Transverse colon (tissue), 4 donors: ENCODE results near the gene DRD4. TPM values are rescaled to one million over a fixed set of nuclear protein-coding genes. Genes with fewer than 3 reads are reported as not detected.

Experiments used
- DNase-seq: peaks from one replicate; pipeline ENCODE4 v3.0.0-alpha.2; 2019
- H3K27ac ChIP-seq, 4 donors: fragments of 200-600 bp; sonication (generic); 2 replicates each; pipeline ENCODE4 v1.5.1; 2016 to 2018; ENCODE audit warnings: inconsistent platforms in 4 of 4
- H3K27me3 ChIP-seq: fragments of 200-600 bp; sonication (generic); 2 replicates; pipeline ENCODE4 v1.5.1; 2017; ENCODE audit warnings: inconsistent platforms
- H3K36me3 ChIP-seq, 4 donors: fragments of 200-600 bp; sonication (generic); 2 replicates each; pipeline ENCODE4 v1.5.1; 2017 to 2019; ENCODE audit warnings: inconsistent platforms in 4 of 4
- H3K4me1 ChIP-seq, 4 donors: fragments of 200-600 bp; sonication (generic); 2 replicates each; pipeline ENCODE4 v1.5.1; 2017 to 2020; ENCODE audit warnings: inconsistent platforms in 4 of 4
- H3K4me3 ChIP-seq, 4 donors: fragments of 200-600 bp; sonication (generic); 1 replicate in 1 of 4; 2 replicates in 3 of 4; pipeline versions ENCODE4 v1.5.1 to v1.6.1; 2017 to 2019; ENCODE audit warnings: inconsistent platforms in 4 of 4
- H3K9me3 ChIP-seq, 2 donors: fragments of 200-600 bp; sonication (generic); 2 replicates each; pipeline ENCODE4 v1.5.1; 2017 to 2019; ENCODE audit warnings: inconsistent platforms in 2 of 2
- CTCF ChIP-seq, 5 experiments: fragments of 200-600 bp in 3 of 5; fragments of 450-650 bp in 2 of 5; sonication (generic) in 3 of 5; IDR thresholded peaks; 1 replicate in 2 of 5; 2 replicates in 3 of 5; pipeline ENCODE4 v1.5.1; 2016 to 2017; ENCODE audit warnings: antibody characterized with exemption in 5 of 5, inconsistent platforms in 3 of 5, mild to moderate bottlenecking in 2 of 5, moderate library complexity in 1 of 5
- EP300 ChIP-seq: sonication (generic); formaldehyde crosslinking; IDR thresholded peaks from one replicate; pipeline ENCODE4 v1.6.1; 2017; ENCODE audit warnings: antibody characterized with exemption, low read depth
- POLR2A ChIP-seq: fragments of 450-650 bp; IDR thresholded peaks from one replicate; pipeline ENCODE4 v1.6.1; 2016; ENCODE audit warnings: antibody characterized with exemption, mild to moderate bottlenecking, moderate library complexity
- POLR2AphosphoS5 ChIP-seq, 3 donors: sonication (generic); formaldehyde crosslinking; IDR thresholded peaks; one replicate each; pipeline ENCODE4 v1.6.1; 2016; ENCODE audit warnings: antibody characterized with exemption in 3 of 3
- WGBS, 2 donors: methylation state at CpG; one replicate each; pipeline ENCODE4 v1.1.5; 2018; ENCODE audit warnings: low coverage in 1 of 2; 5-methylcytosine and 5-hydroxymethylcytosine counted together
- in situ Hi-C, 4 donors: fragments of 200-750 bp; cut with MboI; loops; one replicate each; pipeline versions ENCODE4 v1.15.0 to v1.15.1; 2017; ENCODE audit warnings: low sequenced_read_pairs in 3 of 4, low pct_ligation_motif_present in 1 of 4, low pct_unique_long_range_greater_than_20kb in 1 of 4
- intact Hi-C: fragments of 100-400 bp; cut with DNase I; formaldehyde crosslinking; loops from one replicate; pipeline ENCODE4 v1.15.1; 2023; ENCODE audit warnings: low total_unique reads
- total RNA-seq, 4 donors: library from RNA; depleted of rRNA; stranded (reverse); fragments of >200 nt; gene quantifications; one replicate each; pipeline ENCODE4 v1.1.0, GENCODE V29; 2016

The DRD4 gene
- not detected for total RNA-seq

- peaks cover 5 to 21% (median 11%) of the 10 kb centered on the region in 4 donors for H3K4me1 ChIP-seq
- in situ Hi-C loops (no loop called here), intact Hi-C loops (no loop called here)
- H3K4me3 ChIP-seq, result peak within 1 kb of the TSS in 3 of 4 donors; percentile 2 to 26 (median 18)
- TF ChIP-seq POLR2A, result no peak
- TF ChIP-seq EP300, result no peak
- no peak for TF ChIP-seq CTCF (IDR thresholded peaks at IDR 0.05)
- no peak for TF ChIP-seq POLR2AphosphoS5 (IDR thresholded peaks at IDR 0.05)
- no peaks in the 10 kb centered on the region for H3K36me3 ChIP-seq
- DNase-seq, result no peak
- H3K27me3 ChIP-seq, result peaks cover 46% of the 10 kb centered on the region
- WGBS, 2 donors, result 36% methylated on average over 70 of the region's 100 CpGs; no CpG with 5 or more reads in 1 of the 2 donors
- no peaks in the 10 kb centered on the region for H3K9me3 ChIP-seq
- no peak within 1 kb of the TSS for H3K27ac ChIP-seq
These were observed at the start of gene DRD4 for GRCh38 chr11:636511-637332. TSS of gene DRD4 (plus strand) at chr11:637269. CDS start at chr11:637305, 36 bp downstream.

- TF ChIP-seq CTCF (IDR thresholded peaks at IDR 0.05) (no peak), POLR2A (no peak), EP300 (no peak)
- DNase-seq, result no peak
- Histone ChIP-seq H3K4me3 (no peak overlapping the region), H3K27ac (peak overlapping the region in 2 of 4 donors; percentile 23 to 26), H3K36me3 (peaks cover 0 to 55% (median 25%) of the 10 kb centered on the region in 4 donors), H3K9me3 (no peaks in the 10 kb centered on the region), H3K27me3 (no peaks in the 10 kb centered on the region), H3K4me1 (no peaks in the 10 kb centered on the region)
- 84 to 86% methylated on average over 2 to 8 of the region's 8 CpGs for WGBS, 2 donors
- intact Hi-C loops, result no loop called here
- in situ Hi-C loops, result no loop called here
These were observed 49.5 kb upstream of the DRD4 start for GRCh38 chr11:587546-587945.

GRCh38 chr11:587978-588380, 49.1 kb upstream of the DRD4 start:
- TF ChIP-seq POLR2A (no peak), EP300 (no peak), CTCF (IDR thresholded peaks at IDR 0.05) (no peak), POLR2AphosphoS5 (IDR thresholded peaks at IDR 0.05) (no peak)
- Histone ChIP-seq H3K4me1 (no peaks in the 10 kb centered on the region), H3K27ac (peak overlapping the region in 2 of 4 donors; percentile 3 to 23), H3K9me3 (no peaks in the 10 kb centered on the region), H3K36me3 (peaks cover 0 to 56% (median 26%) of the 10 kb centered on the region in 4 donors), H3K4me3 (no peak overlapping the region), H3K27me3 (no peaks in the 10 kb centered on the region)
- in situ Hi-C loops (no loop called here), intact Hi-C loops (no loop called here)
- no peak for DNase-seq
- 53 to 59% methylated on average over 2 to 6 of the region's 6 CpGs for WGBS, 2 donors

- H3K4me1 ChIP-seq, result no peaks in the 10 kb centered on the region
- H3K9me3 ChIP-seq, result no peaks in the 10 kb centered on the region
- no peak overlapping the region for H3K4me3 ChIP-seq
- no peaks in the 10 kb centered on the region for H3K27me3 ChIP-seq
- WGBS, 2 donors, result 92 to 94% methylated on average over 8 to 26 of the region's 26 CpGs
- H3K36me3 ChIP-seq, result peaks cover 0 to 64% (median 30%) of the 10 kb centered on the region in 4 donors
- no peak overlapping the region for H3K27ac ChIP-seq
- no peak for TF ChIP-seq CTCF (IDR thresholded peaks at IDR 0.05)
- no peak for TF ChIP-seq POLR2A
- no peak for TF ChIP-seq EP300
- TF ChIP-seq POLR2AphosphoS5 (IDR thresholded peaks at IDR 0.05), result no peak
- intact Hi-C loops, result no loop called here
- in situ Hi-C loops, result no loop called here
- DNase-seq, result no peak
These were observed 47.3 kb upstream of the DRD4 start for GRCh38 chr11:589798-590197.
